ENCODE data around the gene SETSIP.

DNA sequence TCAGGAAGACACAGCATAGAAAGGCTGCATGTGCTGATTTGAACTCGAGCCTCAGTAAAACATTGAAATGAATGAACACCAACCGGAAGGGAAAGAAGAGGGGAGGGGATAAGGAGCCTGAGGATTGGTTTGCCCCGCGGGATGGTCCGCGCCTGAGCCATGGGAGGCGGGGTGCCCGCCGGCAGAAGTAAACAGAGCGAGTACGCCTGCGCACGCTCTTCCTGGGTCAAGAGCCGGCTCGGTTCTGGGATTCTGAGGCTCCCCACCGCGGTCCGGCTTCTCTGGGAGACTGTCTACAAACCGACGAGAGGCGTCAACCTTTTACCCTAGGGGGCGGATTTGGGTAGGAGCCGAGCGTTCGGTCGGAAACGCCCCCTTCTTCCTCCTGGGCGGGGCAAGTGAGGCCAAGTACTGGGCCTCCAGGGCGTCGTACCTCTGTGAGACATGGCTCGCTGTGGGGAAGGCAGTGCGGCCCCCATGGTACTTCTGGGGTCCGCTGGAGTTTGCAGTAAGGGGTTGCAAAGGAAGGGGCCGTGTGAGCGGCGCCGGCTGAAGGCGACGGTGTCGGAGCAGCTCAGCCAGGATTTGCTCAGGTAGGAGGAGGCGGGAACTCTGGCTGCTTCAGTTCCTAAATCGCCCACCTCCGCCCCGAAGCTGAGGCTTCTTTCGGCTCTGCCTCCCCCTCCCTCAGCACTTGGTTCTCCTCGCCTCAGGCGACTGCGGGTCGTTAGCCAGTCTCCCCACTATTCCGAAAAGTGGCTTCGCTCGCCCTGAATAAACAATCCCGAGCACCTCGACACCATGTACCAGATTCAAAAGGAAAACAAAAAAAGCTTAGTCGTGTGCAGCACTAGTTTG, 5.1 kb upstream of the SETSIP start, which contains the start of gene BTBD8:
- TF ChIP-seq YY1 (IDR thresholded peaks at IDR 0.05; ENCODE audit: insufficient read depth, insufficient read length) (no peak), SUZ12 (IDR thresholded peaks at IDR 0.05; ENCODE audit: extremely low read depth, insufficient read depth, insufficient read length) (no peak)

Measured in NT2/D1 (cell line).